Right renal cortex interstitium (tissue), 3 donors: ENCODE data around the gene FHL2. TPM values are rescaled to one million over a fixed set of nuclear protein-coding genes. Genes with fewer than 3 reads are reported as not detected.
"Not testable (repeated sequence)": the region's sequence is repeated elsewhere in the genome, so short reads cannot be mapped to it uniquely, and the experiment has no call there.

Experiments
- DNase-seq, 3 donors: peaks; one replicate each; pipeline ENCODE4 v3.0.0-alpha.2; 2013; ENCODE audit warnings: low read depth in 3 of 3, low spot score in 2 of 3
- polyA plus RNA-seq, 3 donors: library from polyadenylated mRNA; unstranded; fragments of 120-200 nt; gene quantifications; one replicate each; pipeline ENCODE4 v1.2.1, GENCODE V29; 2013; ENCODE audit not compliant: insufficient read length in 3 of 3

Gene FHL2
- polyA plus RNA-seq, 3 donors = 27.8 to 36.9 (median 31.5) TPM

GRCh38 chr2:105358593-105358992 is 40.3 kb downstream of the FHL2 start:
- no peak for DNase-seq

- DNase-seq = no peak
Observed at GRCh38 chr2:105357122-105357521, 41.7 kb downstream of the FHL2 start.

GRCh38 chr2:105344704-105345345 is 54.0 kb downstream of the FHL2 start:
- DNase-seq = no peak

- no peak for DNase-seq
Observed at GRCh38 chr2:105339414-105339813, 59.4 kb downstream of the FHL2 start.

- DNase-seq = no peak
Observed at GRCh38 chr2:105338020-105338385, 60.8 kb downstream of the FHL2 start.

GRCh38 chr2:105337122-105338019 is 61.5 kb downstream of the FHL2 start, which contains the start of gene C2orf49:
Gene C2orf49, plus strand, starts transcription at chr2:105337540. Its CDS starts 48 bp downstream, at chr2:105337588.
- DNase-seq = peak; percentile 90 to 93 (median 92)

GRCh38 chr2:105336786-105337121 is 62.1 kb downstream of the FHL2 start:
- no peak for DNase-seq

GRCh38 chr2:105335469-105335868 is 63.4 kb downstream of the FHL2 start:
- DNase-seq = no peak

GRCh38 chr2:105334211-105334610 is 64.6 kb downstream of the FHL2 start:
- DNase-seq = no peak

GRCh38 chr2:105330681-105331375 is 68.0 kb downstream of the FHL2 start:
- no peak for DNase-seq

GRCh38 chr2:105329561-105330495 is 69.0 kb downstream of the FHL2 start, which contains the start of gene TGFBRAP1:
Gene TGFBRAP1, minus strand, starts transcription at chr2:105329735. Its CDS starts 21,434 bp downstream, at chr2:105308301.
- DNase-seq = no peak

GRCh38 chr2:105329197-105329554 is 69.7 kb downstream of the FHL2 start:
- DNase-seq = no peak

- DNase-seq = no peak
Observed at GRCh38 chr2:105328281-105329196, 70.3 kb downstream of the FHL2 start.

GRCh38 chr2:105327690-105328089 is 71.2 kb downstream of the FHL2 start:
- no peak for DNase-seq

- DNase-seq = not testable (repeated sequence)
Observed at GRCh38 chr2:105327271-105327670, 71.6 kb downstream of the FHL2 start.

GRCh38 chr2:105325389-105325963 is 73.4 kb downstream of the FHL2 start:
- DNase-seq = no peak

GRCh38 chr2:105324732-105325131 is 74.1 kb downstream of the FHL2 start:
- DNase-seq = no peak

GRCh38 chr2:105324101-105324500 is 74.8 kb downstream of the FHL2 start:
- DNase-seq = no peak

- no peak for DNase-seq
Observed at GRCh38 chr2:105323111-105323510, 75.7 kb downstream of the FHL2 start.
